ENCODE results near the gene PSMD3. TPM values are rescaled to one million over a fixed set of nuclear protein-coding genes. Genes with fewer than 3 reads are reported as not detected.

Gene PSMD3
- total RNA-seq, 2 experiments from 2014 or later, result 193 to 197 TPM

- POLR2A ChIA-PET, result no interaction called here
Observed at GRCh38 chr17:40015005-40015997, 34.7 kb downstream of the PSMD3 start, which contains the start of gene CSF3. Gene CSF3, plus strand, starts transcription at chr17:40015440. Its CDS starts 35 bp downstream, at chr17:40015475.

GRCh38 chr17:40015998-40016985 is 35.7 kb downstream of the PSMD3 start:
- ChIA-PET POLR2A (no interaction called here), CTCF (interaction anchor here (0.7 to 2.4 kb wide), 6 partner anchors 10 to 272 kb away, joined by 3 to 14 read pairs (median 5); partner anchors contain the start of gene CDC6)

More at GRCh38 chr17:40015005-40015997, 34.7 kb downstream of the PSMD3 start, which contains the start of gene CSF3:
- CTCF ChIA-PET, result interaction anchor here (1.0 to 2.4 kb wide), 6 partner anchors 11 to 273 kb away, joined by 3 to 14 read pairs (median 5); partner anchors contain the start of gene CDC6

GRCh38 chr17:40017422-40018080 is 36.9 kb downstream of the PSMD3 start:
- ChIA-PET CTCF (interaction anchor here (1.0 to 1.1 kb wide), 2 partner anchors 17 to 151 kb away, joined by 3 read pairs; no protein-coding TSS in a partner anchor), POLR2A (no interaction called here)

- ChIA-PET POLR2A (no interaction called here), CTCF (interaction anchor here (1.1 kb wide), 1 partner anchor 150 kb away, joined by 3 read pairs; no protein-coding TSS in a partner anchor)
Observed at GRCh38 chr17:40018211-40019121, 37.9 kb downstream of the PSMD3 start.

GRCh38 chr17:40019140-40019991 is 38.8 kb downstream of the PSMD3 start:
- ChIA-PET CTCF (interaction anchor here (1.5 kb wide), 1 partner anchor 56 kb away, joined by 3 read pairs; no protein-coding TSS in a partner anchor), POLR2A (no interaction called here)

GRCh38 chr17:40020146-40020545 is 39.5 kb downstream of the PSMD3 start:
- ChIA-PET CTCF (interaction anchor here (1.5 kb wide), 1 partner anchor 55 kb away, joined by 3 read pairs; no protein-coding TSS in a partner anchor), POLR2A (no interaction called here)

GRCh38 chr17:40021451-40021971 is 40.9 kb downstream of the PSMD3 start:
- CTCF ChIA-PET, result interaction anchor here (0.6 to 1.5 kb wide), 2 partner anchors 65 to 148 kb away, joined by 4 to 5 read pairs; no protein-coding TSS in a partner anchor

GRCh38 chr17:40022497-40022896 is 41.9 kb downstream of the PSMD3 start:
- ChIA-PET POLR2A (no interaction called here), CTCF (interaction anchor here (1.2 kb wide), 1 partner anchor 9 kb away, joined by 3 read pairs; no protein-coding TSS in a partner anchor)

More at GRCh38 chr17:40021451-40021971, 40.9 kb downstream of the PSMD3 start:
- POLR2A ChIA-PET, result no interaction called here

- POLR2A ChIA-PET, result no interaction called here
- CTCF ChIA-PET, result interaction anchor here (1.2 kb wide), 1 partner anchor 10 kb away, joined by 3 read pairs; no protein-coding TSS in a partner anchor
Observed at GRCh38 chr17:40022961-40023541, 42.4 kb downstream of the PSMD3 start.

GRCh38 chr17:40023590-40024292 is 43.1 kb downstream of the PSMD3 start:
- CTCF ChIA-PET, result interaction anchor here (0.7 kb wide), 1 partner anchor 63 kb away, joined by 3 read pairs; no protein-coding TSS in a partner anchor
- POLR2A ChIA-PET, result no interaction called here

GRCh38 chr17:40024901-40025300 is 44.3 kb downstream of the PSMD3 start:
- ChIA-PET CTCF (interaction anchor here (1.5 to 2.6 kb wide), 3 partner anchors 12 to 86 kb away, joined by 4 to 7 read pairs (median 7); no protein-coding TSS in a partner anchor), POLR2A (no interaction called here)

GRCh38 chr17:40025559-40025958 is 45.0 kb downstream of the PSMD3 start:
- ChIA-PET CTCF (interaction anchor here (0.8 to 2.9 kb wide), 7 partner anchors 11 to 292 kb away, joined by 3 to 10 read pairs (median 7); partner anchors contain the start of gene CSF3), POLR2A (no interaction called here)

GRCh38 chr17:40025991-40026815 is 45.6 kb downstream of the PSMD3 start:
- POLR2A ChIA-PET, result interaction anchor here (0.6 kb wide), 1 partner anchor 112 kb away, joined by 3 read pairs; no protein-coding TSS in a partner anchor
- CTCF ChIA-PET, result interaction anchor here (0.6 to 2.9 kb wide), 18 partner anchors 9 to 404 kb away, joined by 3 to 10 read pairs (median 4); partner anchors contain the start of genes CSF3 and MED24

Measured in activated CD8-positive, alpha-beta memory T cell treated with anti-CD3 and anti-CD28 coated beads for 36 hours (primary cell).